Measurements from ENCODE around the gene LRPPRC. TPM values are rescaled to one million over a fixed set of nuclear protein-coding genes. Genes with fewer than 3 reads are reported as not detected.

LRPPRC gene
- total and polyA plus RNA-seq, 9 of the 15 experiments (the other 6 are each of a cell fraction or from before 2014, with no cell fraction given), result 41.5 to 214 (median 138) TPM

GRCh38 chr2:43995733-43996533 lies at the start of gene LRPPRC (continued):
- peak; percentile 35; the same call in 1 of the 2 replicates for TF ChIP-seq REST (IDR thresholded peaks at IDR 0.05; ENCODE audit: borderline replicate concordance)
- no peak for TF ChIP-seq REST (CRISPR knock-in tag; IDR thresholded peaks at IDR 0.05; ENCODE audit: low read depth)
- 0 out of 2 replicates have a peak, but pooled peaks have one; percentile 25 for TF ChIP-seq CBFA2T3 (IDR thresholded peaks at IDR 0.05)
- no peak for TF ChIP-seq SMAD1 (IDR thresholded peaks at IDR 0.05; ENCODE audit: low read depth, low read length, partially characterized antibody)
- no peak for TF ChIP-seq POLR3A (IDR thresholded peaks at IDR 0.05; ENCODE audit: borderline replicate concordance, extremely low read depth, insufficient read depth, insufficient read length)
- peak; percentile 76; the same call in 1 of the 2 replicates for TF ChIP-seq HDAC8 (tag; IDR thresholded peaks at IDR 0.05)
- TF ChIP-seq JUN (IDR thresholded peaks at IDR 0.05; ENCODE audit: borderline replicate concordance, low read depth, low read length), result peak; percentile 49; the same call in 1 of the 2 replicates
- no peak for TF ChIP-seq JUN (CRISPR knock-in tag; IDR thresholded peaks at IDR 0.05; ENCODE audit: borderline replicate concordance)
- TF ChIP-seq PHF20 (IDR thresholded peaks at IDR 0.05; ENCODE audit: partially characterized antibody), result peak; percentile 91
- TF ChIP-seq ELF4 (CRISPR knock-in tag; IDR thresholded peaks at IDR 0.05), result no peak
- TF ChIP-seq SIX5 (IDR thresholded peaks at IDR 0.05; ENCODE audit: borderline replicate concordance in 1 of 2, insufficient read depth in 1 of 2, low read depth in 1 of 2, low read length in 2 of 2), result peak; percentile 42 to 49; a peak in 3 of 4 replicates
- TF ChIP-seq ZNF197 (CRISPR knock-in tag; IDR thresholded peaks at IDR 0.05; ENCODE audit: low read depth), result no peak; the same call in 1 of the 2 replicates
- peak; percentile 100 for TF ChIP-seq POLR2G (IDR thresholded peaks at IDR 0.05; ENCODE audit: low read depth, low read length)
- TF ChIP-seq E2F4 (CRISPR knock-in tag; IDR thresholded peaks at IDR 0.05; ENCODE audit: low read depth), result peak; percentile 32; the same call in 1 of the 2 replicates
- TF ChIP-seq TCF3 (CRISPR knock-in tag; IDR thresholded peaks at IDR 0.05), result no peak; the same call in 1 of the 2 replicates
- TF ChIP-seq ZNF274 (IDR thresholded peaks at IDR 0.05; ENCODE audit: borderline replicate concordance, low read depth, low read length), result no peak
- TF ChIP-seq FOXK2 (conservative IDR thresholded peaks at IDR 0.05 in 1 of 2, IDR thresholded peaks at IDR 0.05 in 1 of 2; ENCODE audit: low read depth in 2 of 2), result peak; percentile 84 to 100; a peak in 3 of 4 replicates
- TF ChIP-seq MEF2D (tag; conservative IDR thresholded peaks at IDR 0.05; ENCODE audit: low read depth), result 0 out of 2 replicates have a peak, but pooled peaks have one; percentile 38
- peak; percentile 57 for TF ChIP-seq CBFA2T2 (conservative IDR thresholded peaks at IDR 0.05)

Measured in K562 (cell line).